PC-9 (cell line): Measurements from ENCODE around the gene GABRE. TPM values are rescaled to one million over a fixed set of nuclear protein-coding genes. Genes with fewer than 3 reads are reported as not detected.

ENCODE experiments used
- BruUV-seq: library from RNA; stranded (reverse); fragments of 400-500 nt; replicated peaks from 2 replicates; lab custom pipeline; 2021; lab: Mats Ljungman, UMichigan
- CTCF ChIA-PET: fragments of 300-600 bp; sonication (Branson Sonifier 250); formaldehyde crosslinking; loops from one replicate; lab custom pipeline; 2022; ENCODE audit warnings: antibody characterized with exemption; lab: Charles Lee
- POLR2A ChIA-PET: fragments of 300-600 bp; sonication (Branson Sonifier 250); formaldehyde crosslinking; loops from one replicate; lab custom pipeline; 2022; ENCODE audit warnings: antibody characterized with exemption; ENCODE audit not compliant: unreplicated experiment; lab: Charles Lee
- DNase-seq, 2 experiments: peaks; one replicate each; pipeline versions ENCODE4 v3.0.0 to v3.0.0-alpha.2; 2015 to 2022; ENCODE audit warnings: mixed read lengths in 1 of 2
- H2AFZ ChIP-seq: fragments of 200-600 bp; sonication (generic); 2 replicates; pipeline ENCODE4 v1.8.1; 2017; ENCODE audit warnings: antibody characterized with exemption
- H3F3A ChIP-seq: fragments of 200-600 bp; sonication (generic); 2 replicates; pipeline ENCODE4 v1.8.1; 2017; ENCODE audit warnings: antibody characterized with exemption, mild to moderate bottlenecking, low read depth; ENCODE audit not compliant: insufficient read depth
- H3K27ac ChIP-seq: fragments of 200-600 bp; sonication (generic); 2 replicates; pipeline ENCODE4 v1.6.1; 2016; ENCODE audit warnings: mixed run types
- H3K27me3 ChIP-seq: fragments of 200-600 bp; sonication (generic); 2 replicates; pipeline ENCODE4 v1.6.1; 2016; ENCODE audit warnings: low read depth, mixed run types; ENCODE audit not compliant: insufficient read depth
- H3K36me3 ChIP-seq: fragments of 200-600 bp; sonication (generic); 2 replicates; pipeline ENCODE4 v1.6.1; 2016; ENCODE audit warnings: low read depth, mixed run types
- H3K4me1 ChIP-seq: fragments of 200-600 bp; sonication (generic); replicated peaks from 2 replicates; pipeline ENCODE4 v1.6.1; 2016; ENCODE audit warnings: mixed run types; ENCODE audit not compliant: insufficient read depth
- H3K4me2 ChIP-seq: fragments of 200-600 bp; sonication (generic); 2 replicates; pipeline ENCODE4 v1.6.1; 2017; ENCODE audit warnings: mixed run types
- H3K4me3 ChIP-seq: fragments of 200-600 bp; sonication (generic); 2 replicates; pipeline ENCODE4 v1.6.1; 2016; ENCODE audit warnings: mixed run types
- H3K79me2 ChIP-seq: fragments of 200-600 bp; sonication (generic); 2 replicates; pipeline ENCODE4 v1.6.1; 2017; ENCODE audit warnings: low read depth, mixed run types
- H3K9me2 ChIP-seq: fragments of 200-600 bp; sonication (generic); 2 replicates; pipeline ENCODE4 v1.8.1; 2017; ENCODE audit warnings: mild to moderate bottlenecking; ENCODE audit not compliant: insufficient read depth
- H3K9me3 ChIP-seq: fragments of 200-600 bp; sonication (generic); 2 replicates; pipeline ENCODE4 v1.8.1; 2016; ENCODE audit warnings: low read depth; ENCODE audit not compliant: insufficient read depth
- H4K20me1 ChIP-seq: fragments of 200-600 bp; sonication (generic); 2 replicates; pipeline ENCODE4 v1.8.1; 2017; ENCODE audit not compliant: insufficient read depth
- CTCF ChIP-seq: fragments of 200-600 bp; sonication (generic); conservative IDR thresholded peaks from 2 replicates; pipeline ENCODE4 v1.6.1; 2017; ENCODE audit warnings: mixed run types, antibody characterized with exemption, mild to moderate bottlenecking, moderate library complexity
- EZH2 ChIP-seq: fragments of 200-600 bp; sonication (generic); IDR thresholded peaks from 2 replicates; pipeline ENCODE4 v1.8.0; 2017; ENCODE audit warnings: antibody characterized with exemption, low read depth
- intact Hi-C: fragments of 100-400 bp; cut with micrococcal nuclease; formaldehyde crosslinking; loops from one replicate; pipeline ENCODE4 v1.10.0; 2022; ENCODE audit not compliant: unreplicated experiment
- total RNA-seq: library from RNA; stranded (reverse); gene quantifications from 2 replicates; pipeline ENCODE4 v1.2.3, GENCODE V29; 2021

Gene GABRE
- total RNA-seq, 1 experiment from 2014 or later: 24.5 TPM

GRCh38 chrX:151988706-151989299 is 14.3 kb upstream of the GABRE start:
- H3K4me3 ChIP-seq: no peak overlapping the region
- no peaks in the 10 kb centered on the region for H4K20me1 ChIP-seq
- ChIA-PET CTCF (no interaction called here), POLR2A (no interaction called here)
- no peaks in the 10 kb centered on the region for H3K9me2 ChIP-seq
- TF ChIP-seq CTCF (no peak), EZH2 (no peak)
- H2AFZ ChIP-seq: no peak overlapping the region
- peaks cover 34% of the 10 kb centered on the region for H3K4me1 ChIP-seq
- intact Hi-C loops: no loop called here
- no peaks in the 10 kb centered on the region for H3K79me2 ChIP-seq
- H3K36me3 ChIP-seq: no peaks in the 10 kb centered on the region
- BruUV-seq: no TSS peak
- peaks cover 14% of the 10 kb centered on the region for H3F3A ChIP-seq
- H3K27me3 ChIP-seq: no peaks in the 10 kb centered on the region
- H3K9me3 ChIP-seq: no peaks in the 10 kb centered on the region
- DNase-seq: no peak
- H3K27ac ChIP-seq: no peak overlapping the region
- H3K4me2 ChIP-seq: no peak overlapping the region

GRCh38 chrX:151987108-151987507 is 12.6 kb upstream of the GABRE start:
- DNase-seq: no peak
- no peaks in the 10 kb centered on the region for H4K20me1 ChIP-seq
- ChIA-PET CTCF (no interaction called here), POLR2A (no interaction called here)
- no peak for TF ChIP-seq EZH2
- no peak for TF ChIP-seq CTCF
- intact Hi-C loops: loop anchor here (2.0 kb wide), 1 partner anchor 38 kb away; no protein-coding TSS in a partner anchor
- H2AFZ ChIP-seq: no peak overlapping the region
- H3K4me3 ChIP-seq: no peak overlapping the region
- no peaks in the 10 kb centered on the region for H3K27me3 ChIP-seq
- BruUV-seq: no TSS peak
- no peaks in the 10 kb centered on the region for H3K9me2 ChIP-seq
- H3K4me2 ChIP-seq: no peak overlapping the region
- no peaks in the 10 kb centered on the region for H3K79me2 ChIP-seq
- no peak overlapping the region for H3K27ac ChIP-seq
- no peaks in the 10 kb centered on the region for H3K9me3 ChIP-seq
- H3K4me1 ChIP-seq: peaks cover 51% of the 10 kb centered on the region
- no peaks in the 10 kb centered on the region for H3K36me3 ChIP-seq
- peaks cover 19% of the 10 kb centered on the region for H3F3A ChIP-seq

- Histone ChIP-seq H3K36me3 (no peaks in the 10 kb centered on the region), H3K27ac (peak overlapping the region; percentile 92), H3K4me3 (no peak overlapping the region), H3K27me3 (no peaks in the 10 kb centered on the region), H3K4me2 (peak overlapping the region; percentile 29), H3K9me3 (0 out of 2 replicates have a peak, but pooled peaks cover 2% of the 10 kb centered on the region), H4K20me1 (no peaks in the 10 kb centered on the region), H3K79me2 (no peaks in the 10 kb centered on the region), H3K4me1 (peaks cover 63% of the 10 kb centered on the region), H3F3A (peaks cover 19% of the 10 kb centered on the region), H2AFZ (peak overlapping the region; percentile 47), H3K9me2 (no peaks in the 10 kb centered on the region)
- intact Hi-C loops: loop anchor here (2.0 kb wide), 1 partner anchor 39 kb away; no protein-coding TSS in a partner anchor
- TF ChIP-seq EZH2: no peak
- TF ChIP-seq CTCF: no peak
- BruUV-seq: no TSS peak
- CTCF ChIA-PET: no interaction called here
- POLR2A ChIA-PET: no interaction called here
- peak in 1 of 2 experiments; percentile 66 for DNase-seq
Measured at GRCh38 chrX:151985955-151986354, 11.5 kb upstream of the GABRE start.
